ENCODE measurements around the gene MFGE8.

Gene MFGE8

GRCh38 chr15:88917760-88918159, 4.6 kb upstream of the MFGE8 start:
- DNase-seq, result no peak

- no peak for DNase-seq
Observed at GRCh38 chr15:88915354-88915753, 2.2 kb upstream of the MFGE8 start.

- DNase-seq, result no peak
Observed at GRCh38 chr15:88913850-88914169, 631 bp upstream of the MFGE8 start.

GRCh38 chr15:88912500-88912921, 668 bp downstream of the MFGE8 start:
- DNase-seq, result no peak

- no peak for DNase-seq
Observed at GRCh38 chr15:88911766-88912118, 1.4 kb downstream of the MFGE8 start.

- DNase-seq, result no peak
Observed at GRCh38 chr15:88909956-88910831, 3.0 kb downstream of the MFGE8 start.

GRCh38 chr15:88908697-88909621, 4.2 kb downstream of the MFGE8 start:
- no peak for DNase-seq

GRCh38 chr15:88908123-88908522, 5.1 kb downstream of the MFGE8 start:
- no peak for DNase-seq

- no peak for DNase-seq
Observed at GRCh38 chr15:88907111-88907510, 6.1 kb downstream of the MFGE8 start.

GRCh38 chr15:88906551-88906950, 6.6 kb downstream of the MFGE8 start:
- no peak for DNase-seq

- no peak for DNase-seq
Observed at GRCh38 chr15:88906130-88906529, 7.0 kb downstream of the MFGE8 start.

GRCh38 chr15:88905576-88905975, 7.6 kb downstream of the MFGE8 start:
- DNase-seq, result no peak

- peak; percentile 94 for DNase-seq
Observed at GRCh38 chr15:88904624-88905327, 8.4 kb downstream of the MFGE8 start.

- DNase-seq, result no peak
Observed at GRCh38 chr15:88904257-88904623, 8.9 kb downstream of the MFGE8 start.

GRCh38 chr15:88902846-88903245, 10.3 kb downstream of the MFGE8 start:
- no peak for DNase-seq

GRCh38 chr15:88902221-88902835, 10.9 kb downstream of the MFGE8 start:
- no peak for DNase-seq

GRCh38 chr15:88901508-88902220, 11.5 kb downstream of the MFGE8 start:
- no peak for DNase-seq

- DNase-seq, result no peak
Observed at GRCh38 chr15:88900982-88901418, 12.2 kb downstream of the MFGE8 start.

GRCh38 chr15:88900309-88900981, 12.7 kb downstream of the MFGE8 start:
- no peak for DNase-seq

- no peak for DNase-seq
Observed at GRCh38 chr15:88899251-88899650, 13.9 kb downstream of the MFGE8 start.

GRCh38 chr15:88898736-88899135, 14.4 kb downstream of the MFGE8 start:
- no peak for DNase-seq
